SK-N-SH (cell line): ENCODE results near the gene ATP1A1.

Experiments used
- EZH2phosphoT487 ChIP-seq: fragments of 200-600 bp; sonication (generic); IDR thresholded peaks from 2 replicates; pipeline ENCODE4 v1.6.1; 2017; ENCODE audit warnings: low read depth, mixed run types, mild to moderate bottlenecking, antibody characterized with exemption, moderate library complexity, borderline replicate concordance
- NRF1 ChIP-seq: IDR thresholded peaks from 2 replicates; pipeline ENCODE4 v1.6.1; 2012; ENCODE audit warnings: low read depth, mild to moderate bottlenecking, low read length
- RAD21 ChIP-seq: IDR thresholded peaks from 2 replicates; pipeline ENCODE4 v1.6.1; 2012; ENCODE audit warnings: mild to moderate bottlenecking, low read length
- RCOR1 ChIP-seq: fragments of 150-350 bp; IDR thresholded peaks from 2 replicates; pipeline ENCODE4 v1.6.1; 2017; ENCODE audit warnings: antibody characterized with exemption, low read length
- RFX5 ChIP-seq: IDR thresholded peaks from 2 replicates; pipeline ENCODE4 v1.6.1; 2012; ENCODE audit warnings: mild to moderate bottlenecking, improper control_type of control experiment, low read length
- YY1 ChIP-seq: IDR thresholded peaks from 2 replicates; pipeline ENCODE4 v1.4.0; 2012; ENCODE audit warnings: low read depth, mild to moderate bottlenecking
- TF ChIP-seq, protein P1 (sequence below): fragments of 200-600 bp; sonication (generic); IDR thresholded peaks from 2 replicates; pipeline ENCODE4 v1.6.1; 2017; ENCODE audit warnings: antibody characterized with exemption, mild to moderate bottlenecking, moderate library complexity

DNA sequence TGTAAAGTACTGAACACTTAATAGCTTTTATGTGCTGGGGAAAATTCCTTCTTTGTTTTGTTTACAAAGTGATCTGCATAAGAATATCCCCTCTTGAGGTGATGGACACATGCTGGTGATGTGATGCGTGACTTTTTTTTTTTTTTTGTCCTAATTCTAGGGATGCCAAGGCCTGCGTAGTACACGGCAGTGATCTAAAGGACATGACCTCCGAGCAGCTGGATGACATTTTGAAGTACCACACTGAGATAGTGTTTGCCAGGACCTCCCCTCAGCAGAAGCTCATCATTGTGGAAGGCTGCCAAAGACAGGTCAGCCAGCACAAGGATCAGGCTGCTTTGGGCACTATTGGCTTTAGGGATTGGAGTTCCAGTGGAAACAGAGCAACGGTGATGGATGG is 24.7 kb downstream of the ATP1A1 start:
- TF ChIP-seq, protein P1, sequence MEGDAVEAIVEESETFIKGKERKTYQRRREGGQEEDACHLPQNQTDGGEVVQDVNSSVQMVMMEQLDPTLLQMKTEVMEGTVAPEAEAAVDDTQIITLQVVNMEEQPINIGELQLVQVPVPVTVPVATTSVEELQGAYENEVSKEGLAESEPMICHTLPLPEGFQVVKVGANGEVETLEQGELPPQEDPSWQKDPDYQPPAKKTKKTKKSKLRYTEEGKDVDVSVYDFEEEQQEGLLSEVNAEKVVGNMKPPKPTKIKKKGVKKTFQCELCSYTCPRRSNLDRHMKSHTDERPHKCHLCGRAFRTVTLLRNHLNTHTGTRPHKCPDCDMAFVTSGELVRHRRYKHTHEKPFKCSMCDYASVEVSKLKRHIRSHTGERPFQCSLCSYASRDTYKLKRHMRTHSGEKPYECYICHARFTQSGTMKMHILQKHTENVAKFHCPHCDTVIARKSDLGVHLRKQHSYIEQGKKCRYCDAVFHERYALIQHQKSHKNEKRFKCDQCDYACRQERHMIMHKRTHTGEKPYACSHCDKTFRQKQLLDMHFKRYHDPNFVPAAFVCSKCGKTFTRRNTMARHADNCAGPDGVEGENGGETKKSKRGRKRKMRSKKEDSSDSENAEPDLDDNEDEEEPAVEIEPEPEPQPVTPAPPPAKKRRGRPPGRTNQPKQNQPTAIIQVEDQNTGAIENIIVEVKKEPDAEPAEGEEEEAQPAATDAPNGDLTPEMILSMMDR = no peak
- no peak for TF ChIP-seq NRF1
- TF ChIP-seq RAD21 = no peak
- no peak for TF ChIP-seq RCOR1
- no peak for TF ChIP-seq YY1
- TF ChIP-seq RFX5 = no peak
- no peak for TF ChIP-seq EZH2phosphoT487
